Stimulated activated CD8-positive, alpha-beta memory T cell treated with anti-CD3 and anti-CD28 coated beads, Interleukin-7, amount 100 ng/mL, for 48 hours (primary cell): ENCODE data around the gene KRT20.

Experiments used
- DNase-seq, 2 donors: peaks; one replicate each; pipeline ENCODE4 v3.0.0-alpha.2; 2020; ENCODE audit warnings: low read depth in 1 of 2; ENCODE audit errors: extremely low read depth in 1 of 2

The KRT20 gene

DNA sequence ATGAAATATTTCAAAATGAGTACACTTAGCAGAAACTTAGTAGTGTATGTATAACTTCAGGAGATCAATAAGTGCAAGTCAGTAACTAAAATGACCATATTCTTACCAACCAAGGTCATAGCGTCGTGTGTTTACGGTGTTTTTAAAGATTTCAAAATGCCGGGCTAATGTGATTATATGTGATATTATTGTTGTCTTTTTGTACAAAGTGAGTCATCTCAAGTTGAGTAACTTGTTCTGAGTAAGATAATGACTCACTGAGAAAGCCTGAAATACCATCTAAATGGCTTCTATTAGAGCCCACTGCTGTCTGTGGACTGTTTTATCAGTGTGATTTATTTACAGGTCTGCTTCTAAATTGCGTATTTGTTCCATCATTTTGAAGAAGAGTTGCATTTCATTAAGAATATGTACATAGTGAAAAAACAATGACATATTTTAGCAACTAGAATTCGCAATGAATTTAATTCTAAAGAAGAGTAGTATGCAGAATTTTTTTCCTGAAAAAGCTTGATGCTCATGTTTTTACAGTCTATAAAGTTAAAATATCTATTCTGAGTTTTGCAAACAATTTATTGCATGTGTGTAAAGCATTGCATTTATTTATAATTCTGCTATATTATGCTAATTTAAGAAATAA, 30.7 kb downstream of the KRT20 start:
- DNase-seq = no peak

DNA sequence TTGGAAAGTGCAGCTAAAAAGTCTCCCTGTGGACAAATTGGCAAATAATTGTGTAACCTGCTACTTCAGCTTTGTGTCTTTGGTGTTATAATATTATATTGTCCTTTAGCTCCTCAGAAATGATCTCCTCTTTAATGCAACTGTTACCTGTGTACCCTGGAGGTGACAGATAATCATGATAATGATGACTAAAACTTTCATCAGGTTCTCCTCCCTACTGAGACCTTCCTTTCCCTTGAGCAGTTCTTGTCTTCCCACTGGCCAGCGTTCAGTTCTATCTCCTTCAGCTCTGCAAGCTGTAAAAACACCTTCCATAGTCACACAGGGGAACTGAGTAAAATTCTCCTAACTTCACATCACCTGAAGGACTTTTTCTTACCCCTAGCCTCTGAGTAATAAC, 32.7 kb downstream of the KRT20 start:
- DNase-seq = no peak

DNA sequence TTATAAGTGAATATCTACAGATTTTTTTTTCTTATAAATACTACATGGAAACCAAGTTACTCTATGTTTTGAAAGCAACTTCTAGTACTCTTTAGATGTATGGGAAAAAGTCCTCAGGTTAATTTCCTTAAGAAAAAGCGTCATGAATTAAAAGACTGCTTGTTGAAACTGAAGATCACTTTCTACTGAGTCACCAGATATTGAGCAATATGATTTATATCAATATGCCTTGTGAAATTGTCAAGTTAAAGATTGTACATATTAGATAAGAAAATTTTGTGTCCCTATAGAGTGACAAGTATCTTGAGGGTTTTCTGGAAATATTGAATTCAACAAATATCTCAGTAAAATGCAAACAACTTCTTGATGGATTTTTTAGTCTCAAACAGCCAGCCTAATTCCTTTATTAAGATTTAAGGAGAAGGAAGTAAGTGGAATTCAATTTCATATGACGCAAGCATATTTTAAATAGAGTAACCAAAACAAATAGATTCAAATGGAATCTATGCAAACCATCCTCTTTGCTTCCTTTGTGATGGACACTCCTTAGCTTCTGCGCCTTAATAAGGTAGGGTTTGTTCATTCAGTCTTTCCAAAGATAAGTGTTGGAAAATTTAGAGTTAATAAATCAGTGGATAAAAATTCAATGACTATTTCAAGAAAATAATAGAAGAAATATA, 34.6 kb downstream of the KRT20 start:
- no peak for DNase-seq

DNA sequence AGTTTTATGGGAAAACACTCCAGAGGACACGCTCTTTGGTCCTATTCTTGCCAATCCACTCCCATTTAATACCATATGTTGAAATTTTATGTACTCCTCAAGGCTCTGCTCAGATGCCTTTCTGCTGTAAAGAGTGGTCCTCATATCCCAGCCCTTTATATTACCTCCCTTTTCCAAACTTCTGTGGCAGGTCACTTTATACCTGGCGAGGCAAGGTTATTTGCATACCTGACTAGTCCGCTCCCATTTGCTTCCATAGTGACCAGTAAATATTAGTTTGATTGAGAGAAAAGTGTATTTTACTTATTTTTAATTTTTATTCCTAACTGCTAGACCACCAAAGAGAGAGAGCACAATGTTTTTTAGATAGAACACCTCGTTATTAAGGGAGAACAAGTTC, 35.3 kb downstream of the KRT20 start:
- no peak for DNase-seq

DNA sequence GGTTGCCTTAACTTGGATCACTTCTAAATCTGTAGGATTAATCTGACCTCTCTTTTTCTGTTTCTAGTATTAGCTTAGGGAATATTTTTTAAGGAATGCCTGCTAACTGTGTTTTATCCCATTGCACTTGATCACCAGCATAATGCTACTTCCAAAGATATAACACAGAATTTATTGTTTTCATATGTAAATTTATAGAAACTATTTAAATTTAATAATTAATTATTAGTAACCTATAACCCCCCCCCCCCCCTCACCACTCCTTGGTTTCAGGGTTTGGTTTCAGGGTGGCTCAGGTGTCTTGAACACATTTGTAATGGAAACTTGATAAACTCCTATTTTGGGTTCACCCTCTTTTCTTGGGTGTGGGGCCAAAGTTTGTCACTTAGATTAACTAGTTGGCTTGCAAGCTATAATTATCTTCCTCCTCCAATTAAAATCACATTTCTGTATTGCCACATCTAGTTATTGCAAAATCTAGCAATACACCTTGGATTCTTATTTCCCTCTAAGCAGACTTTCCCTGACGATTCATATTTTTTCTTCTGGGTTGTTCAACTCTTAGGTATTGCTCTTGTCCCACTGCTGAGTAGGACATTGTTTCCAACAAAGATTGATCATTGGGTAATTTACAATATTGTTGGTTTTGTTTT, 36.3 kb downstream of the KRT20 start:
- no peak for DNase-seq

DNA sequence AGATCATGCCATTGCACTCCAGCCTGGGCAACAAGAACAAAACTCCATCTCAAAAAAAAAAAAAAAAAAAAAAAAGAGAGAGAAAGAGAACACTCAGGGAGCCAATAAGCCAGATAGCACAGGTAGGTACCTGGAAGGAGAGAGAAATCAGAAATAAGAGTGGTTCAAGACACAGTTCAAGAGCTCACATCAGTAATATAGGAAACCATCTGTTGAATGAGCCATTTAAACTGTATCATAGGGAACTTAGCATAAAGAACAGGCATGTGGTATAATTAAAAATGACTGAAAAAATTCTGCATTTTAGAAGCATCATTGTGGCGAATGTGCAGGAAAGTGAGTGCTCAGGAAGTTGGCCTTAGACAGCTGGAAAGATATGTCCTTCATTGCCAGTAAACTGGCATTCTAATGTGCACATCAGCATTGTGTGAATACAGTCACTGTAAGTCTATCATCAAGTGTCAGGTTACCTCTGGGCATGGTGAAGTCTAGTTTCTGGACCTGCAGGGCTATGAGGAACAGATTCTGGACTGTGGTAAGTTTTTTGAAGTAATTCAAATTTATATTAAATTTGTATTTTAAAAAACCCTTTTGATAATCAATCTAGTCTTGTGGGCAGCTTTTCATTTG, 38.4 kb downstream of the KRT20 start:
- DNase-seq = no peak

DNA sequence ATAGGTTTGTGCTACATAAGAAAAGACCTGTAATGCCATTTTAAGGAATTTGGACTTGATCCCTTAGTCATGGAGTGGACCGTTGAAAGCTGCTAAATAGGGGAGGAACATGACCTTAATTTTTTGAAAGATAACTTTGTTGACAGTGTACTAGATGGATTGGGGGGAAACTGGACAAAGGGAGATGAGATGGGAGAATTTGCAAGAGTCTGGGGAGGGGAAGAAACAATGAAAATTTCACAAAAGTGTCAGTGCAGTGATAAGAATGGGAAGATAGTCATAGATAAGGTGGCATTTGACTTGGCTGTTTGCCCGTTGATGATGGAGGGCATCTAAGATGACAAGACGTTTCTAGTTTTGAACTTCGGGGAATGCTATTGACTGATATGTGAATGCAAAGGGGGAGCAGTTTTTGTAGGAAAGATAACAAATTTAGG, 40.4 kb downstream of the KRT20 start:
- DNase-seq = no peak

DNA sequence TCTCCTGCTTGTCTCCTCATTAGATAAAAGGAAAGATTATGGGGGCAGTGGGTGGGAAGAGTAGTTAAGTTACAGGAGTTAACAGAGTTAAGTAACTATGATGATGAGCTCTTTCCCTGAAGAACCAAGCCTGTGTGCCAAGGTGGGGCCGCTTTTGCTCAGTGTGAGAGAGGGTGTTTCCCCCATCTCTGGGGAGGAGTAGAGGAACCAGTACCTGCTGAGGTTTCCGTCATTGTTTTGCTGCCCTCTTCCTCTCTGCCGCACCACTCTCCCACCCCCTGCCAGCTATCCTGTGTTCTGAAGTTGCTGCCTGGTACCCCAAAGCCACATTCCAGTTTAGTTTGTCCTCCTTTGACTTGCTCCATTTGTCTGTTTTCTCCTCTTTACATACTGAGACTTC, 41.8 kb downstream of the KRT20 start:
- no peak for DNase-seq

DNA sequence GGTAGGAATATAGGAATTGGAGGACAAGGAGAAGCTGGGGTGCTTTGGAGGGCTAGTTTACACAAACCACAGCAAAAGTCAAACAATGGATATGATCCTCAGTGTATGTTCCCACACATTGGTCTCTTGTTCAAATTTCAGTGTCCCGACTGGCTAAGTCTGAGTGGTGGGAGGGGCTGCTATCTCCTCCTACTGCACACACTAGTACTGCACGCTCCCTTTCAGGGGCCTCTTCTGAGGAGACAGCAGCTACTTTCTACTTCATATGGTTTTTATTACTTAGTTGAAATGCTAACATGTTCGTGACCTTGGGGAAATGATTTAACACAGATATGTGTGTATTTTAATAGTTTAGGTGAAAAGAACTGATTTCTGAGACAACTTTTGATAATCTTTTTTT, 43.8 kb downstream of the KRT20 start:
- no peak for DNase-seq

DNA sequence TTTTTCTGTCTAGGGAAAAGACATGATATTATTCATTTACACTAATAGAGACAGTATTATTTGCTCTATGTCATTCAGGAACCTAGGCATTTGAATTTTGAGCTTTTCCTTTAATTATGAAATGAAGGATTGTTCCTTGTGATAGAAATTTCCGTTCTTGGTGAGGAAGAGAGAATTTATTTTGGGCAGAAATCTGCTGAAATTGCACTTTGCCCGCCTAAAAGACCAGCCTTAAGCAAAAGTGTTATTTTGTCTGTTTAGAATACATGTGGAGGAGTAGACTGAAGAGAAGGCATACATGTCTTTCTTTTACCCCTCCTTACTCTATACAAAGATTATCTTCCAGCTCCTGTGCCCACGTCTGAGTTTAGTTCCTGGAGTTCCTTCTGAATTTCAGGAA, 45.8 kb downstream of the KRT20 start:
- no peak for DNase-seq

DNA sequence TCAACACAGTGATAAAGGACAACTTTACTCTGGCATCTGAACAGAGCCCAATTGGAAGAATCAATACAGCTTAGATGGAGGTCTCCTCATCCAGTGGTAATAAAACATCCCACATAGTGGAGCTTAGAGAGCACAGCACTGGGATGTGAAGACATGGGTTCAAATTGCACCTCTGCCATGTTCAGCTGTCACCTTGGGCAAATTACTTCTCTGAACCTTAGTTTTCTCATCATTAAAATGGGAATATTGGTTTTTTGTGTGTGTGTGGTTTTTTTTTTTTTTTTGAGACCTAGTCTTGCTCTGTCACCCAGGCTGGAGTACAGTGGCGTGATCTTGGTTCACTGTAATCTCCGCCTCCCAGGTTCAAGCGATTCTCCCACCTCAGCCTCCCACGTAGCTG, 49.0 kb downstream of the KRT20 start:
- DNase-seq = no peak

DNA sequence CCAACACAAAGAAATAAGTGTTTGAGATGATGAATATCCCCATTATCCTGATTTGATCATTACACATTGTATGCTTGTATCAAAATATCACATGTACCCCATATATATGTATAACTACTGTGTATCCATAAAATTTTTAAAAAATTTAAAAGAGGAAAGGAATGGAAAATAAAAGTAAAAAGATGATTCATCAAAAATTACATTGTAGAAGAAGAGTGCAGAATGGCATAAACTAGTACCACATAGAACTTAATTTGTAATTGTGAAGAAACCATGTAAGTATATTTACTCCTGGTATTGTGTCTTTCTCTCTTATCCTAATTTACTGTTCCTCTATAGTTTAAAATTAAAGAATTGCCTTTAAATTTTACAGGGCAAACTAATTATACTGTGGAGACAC, 51.2 kb downstream of the KRT20 start:
- no peak for DNase-seq

DNA sequence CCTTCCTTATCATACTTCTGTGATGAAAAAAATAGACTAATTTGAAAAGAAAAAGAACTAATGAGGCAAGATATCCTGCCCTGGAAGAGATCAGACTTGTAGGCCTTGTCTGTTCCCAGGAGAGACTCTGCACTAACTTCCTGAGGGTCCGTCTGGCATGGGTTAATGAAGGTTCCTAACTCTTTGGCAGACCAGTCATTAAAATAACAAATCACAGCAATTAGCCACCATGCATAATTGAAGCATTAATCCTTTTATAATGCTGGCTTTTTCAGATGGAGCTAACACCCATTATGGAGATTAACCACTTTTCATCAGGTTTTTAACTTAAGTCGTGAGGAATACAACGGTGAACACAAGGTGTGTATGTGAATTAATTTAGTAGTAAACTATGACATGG, 52.2 kb downstream of the KRT20 start:
- DNase-seq = no peak

DNA sequence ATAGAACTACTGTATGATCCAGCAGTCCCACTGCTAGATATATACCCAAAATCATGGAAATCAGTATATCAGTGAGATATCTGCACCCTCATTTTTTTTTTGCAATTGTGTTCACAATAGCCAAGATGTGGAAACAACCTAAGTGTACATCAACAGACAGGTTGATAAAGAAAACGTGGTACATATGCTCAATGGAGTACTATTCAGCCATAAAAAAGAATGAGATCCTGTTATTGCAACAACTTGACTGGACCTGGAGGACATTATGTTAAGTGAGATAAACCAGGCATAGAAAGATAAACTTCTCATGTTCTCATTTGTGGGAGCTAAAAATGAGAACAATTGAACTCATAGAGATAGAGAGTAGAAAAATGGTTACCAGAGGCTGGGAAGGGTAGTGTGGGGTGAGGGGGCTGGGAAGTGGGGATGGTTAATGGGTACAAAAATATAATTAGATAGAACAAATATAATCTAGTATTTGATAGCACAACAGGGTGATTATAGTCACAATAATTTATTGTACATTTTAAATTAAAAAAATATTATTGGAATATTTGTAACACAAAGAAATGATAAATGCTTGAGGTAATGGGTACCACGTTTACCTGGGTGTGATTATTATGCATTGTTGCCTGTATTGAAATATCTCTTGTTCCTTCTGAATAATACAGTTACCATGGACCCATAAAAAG, 54.8 kb downstream of the KRT20 start:
- no peak for DNase-seq

DNA sequence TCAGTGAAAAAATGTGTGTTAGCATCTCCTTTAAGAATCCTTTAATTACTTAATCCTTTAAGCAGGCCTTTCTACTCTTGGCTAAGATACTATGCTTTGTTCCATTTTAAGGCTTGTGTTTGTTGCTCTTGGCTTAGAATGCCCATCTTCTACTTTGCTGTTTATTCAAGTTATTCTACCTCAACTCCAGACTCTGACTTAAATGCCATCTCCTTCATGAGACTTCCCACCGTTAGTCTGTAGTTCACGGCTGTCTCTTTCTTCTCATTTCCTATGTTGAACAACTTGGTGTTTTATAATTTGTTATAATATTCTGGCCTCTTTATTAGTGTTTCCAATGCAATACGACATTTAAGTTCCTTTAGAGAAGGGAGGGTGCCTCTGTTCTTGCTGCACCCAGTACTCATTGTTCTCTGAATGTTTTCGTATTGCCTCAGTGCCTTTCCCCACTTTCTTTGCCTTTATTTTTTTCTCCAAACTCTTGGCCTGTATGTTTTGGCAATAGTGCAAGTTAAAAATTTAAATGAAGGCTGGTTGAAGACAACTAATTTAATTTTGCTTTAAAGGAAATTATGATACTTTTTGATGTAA, 56.5 kb downstream of the KRT20 start:
- no peak for DNase-seq

DNA sequence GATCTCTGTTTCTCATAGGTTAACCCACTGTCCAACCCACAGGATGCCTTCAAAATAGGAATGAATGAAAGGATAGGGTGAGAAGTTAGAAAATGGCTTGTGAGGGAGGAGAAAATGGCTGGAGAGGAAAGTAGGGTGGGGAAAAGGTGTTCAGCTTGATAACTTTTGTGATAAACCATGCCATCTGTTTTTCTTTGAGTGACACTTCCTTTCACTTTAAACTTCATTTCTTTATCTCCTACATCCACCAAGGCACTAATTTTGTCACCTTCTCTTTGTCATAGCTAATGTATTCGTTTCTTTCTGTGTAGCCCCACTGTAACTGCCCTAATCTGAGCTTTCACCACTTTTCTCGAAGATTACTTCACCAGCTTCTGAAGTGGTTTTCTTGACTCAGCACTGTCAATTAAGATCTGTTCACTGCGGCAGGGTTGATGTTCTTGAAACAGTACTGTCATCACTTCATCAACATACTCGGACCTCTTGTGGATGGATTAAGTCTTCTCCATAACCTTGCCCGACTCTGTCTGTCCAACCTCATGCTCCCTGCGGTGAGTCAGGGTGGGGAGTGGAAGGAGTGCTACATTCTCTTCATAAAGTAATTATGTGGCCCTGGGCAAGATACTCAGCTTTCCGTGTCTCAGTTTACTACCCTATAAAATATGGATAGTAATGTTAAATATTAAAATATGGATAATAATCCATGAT, 57.1 kb downstream of the KRT20 start:
- DNase-seq = no peak
